Peyer's patch (tissue), 4 donors: ENCODE measurements around the gene PIK3R5.

Source experiments
- POLR2A ChIP-seq, 2 donors: fragments of 450-650 bp; IDR thresholded peaks; one replicate each; pipeline ENCODE4 v1.5.1; 2017; ENCODE audit warnings: antibody characterized with exemption in 2 of 2, mild to moderate bottlenecking in 2 of 2, moderate library complexity in 2 of 2
- TF ChIP-seq, protein P1 (sequence below), 6 experiments: fragments of 450-650 bp in 4 of 6; fragments of 200-600 bp in 2 of 6; sonication (generic) in 1 of 6; IDR thresholded peaks; one replicate each; pipeline ENCODE4 v1.5.1; 2017 to 2019; ENCODE audit warnings: antibody characterized with exemption in 6 of 6, mild to moderate bottlenecking in 3 of 6, moderate library complexity in 1 of 6

DNA sequence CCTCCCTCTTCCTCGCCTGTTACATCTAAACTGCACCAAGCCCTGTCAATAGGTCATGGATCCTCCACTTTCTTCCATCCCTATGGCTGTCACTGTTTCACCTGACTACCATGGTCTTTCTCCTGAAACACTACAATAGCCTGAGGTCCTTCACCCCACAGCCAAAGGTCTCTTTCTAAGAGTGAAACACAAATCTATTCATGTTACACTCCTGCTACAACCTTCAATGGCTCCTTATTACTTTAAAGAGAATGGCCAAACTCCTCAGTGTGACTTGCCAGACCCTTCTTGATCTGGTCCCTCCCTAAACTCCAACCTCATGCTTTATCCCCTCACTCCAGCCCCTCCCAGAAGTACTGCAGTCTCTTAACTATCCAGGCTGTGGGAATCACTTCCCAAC is 97.4 kb downstream of the PIK3R5 start:
- TF ChIP-seq, protein P1, sequence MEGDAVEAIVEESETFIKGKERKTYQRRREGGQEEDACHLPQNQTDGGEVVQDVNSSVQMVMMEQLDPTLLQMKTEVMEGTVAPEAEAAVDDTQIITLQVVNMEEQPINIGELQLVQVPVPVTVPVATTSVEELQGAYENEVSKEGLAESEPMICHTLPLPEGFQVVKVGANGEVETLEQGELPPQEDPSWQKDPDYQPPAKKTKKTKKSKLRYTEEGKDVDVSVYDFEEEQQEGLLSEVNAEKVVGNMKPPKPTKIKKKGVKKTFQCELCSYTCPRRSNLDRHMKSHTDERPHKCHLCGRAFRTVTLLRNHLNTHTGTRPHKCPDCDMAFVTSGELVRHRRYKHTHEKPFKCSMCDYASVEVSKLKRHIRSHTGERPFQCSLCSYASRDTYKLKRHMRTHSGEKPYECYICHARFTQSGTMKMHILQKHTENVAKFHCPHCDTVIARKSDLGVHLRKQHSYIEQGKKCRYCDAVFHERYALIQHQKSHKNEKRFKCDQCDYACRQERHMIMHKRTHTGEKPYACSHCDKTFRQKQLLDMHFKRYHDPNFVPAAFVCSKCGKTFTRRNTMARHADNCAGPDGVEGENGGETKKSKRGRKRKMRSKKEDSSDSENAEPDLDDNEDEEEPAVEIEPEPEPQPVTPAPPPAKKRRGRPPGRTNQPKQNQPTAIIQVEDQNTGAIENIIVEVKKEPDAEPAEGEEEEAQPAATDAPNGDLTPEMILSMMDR (IDR thresholded peaks at IDR 0.05) = no peak
- no peak for TF ChIP-seq POLR2A (IDR thresholded peaks at IDR 0.05)
